ENCODE results near the gene TP53I13.

DNA sequence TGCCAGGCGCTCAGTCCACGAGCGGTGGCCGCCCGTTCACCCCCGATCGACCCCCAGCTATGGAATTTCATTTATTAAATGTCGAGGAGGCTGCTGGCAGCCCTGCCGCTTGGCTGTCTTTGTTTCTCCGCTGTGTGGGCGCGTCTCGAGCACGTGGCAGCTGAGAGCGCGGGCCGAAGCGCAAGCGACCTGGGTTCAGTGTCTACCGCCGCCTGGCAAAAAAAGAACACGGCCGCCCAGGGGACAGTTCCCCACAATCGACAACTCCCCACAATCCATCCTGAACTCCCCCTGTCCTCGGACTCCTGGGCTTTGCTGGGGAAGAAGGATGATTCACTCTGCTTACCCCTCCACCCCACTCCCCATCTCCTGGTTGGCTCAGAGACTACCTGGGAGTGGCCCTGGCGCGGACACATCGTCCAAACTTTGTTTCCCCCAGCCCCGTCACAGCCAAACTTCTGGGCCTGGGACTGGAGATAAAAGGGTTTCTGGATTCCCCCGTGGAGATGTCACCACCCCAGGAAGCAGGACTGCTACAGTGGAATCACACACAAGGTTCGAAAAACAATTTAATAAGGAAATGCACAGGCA lies 22.7 kb downstream of the TP53I13 start:
- TF ChIP-seq ELF1 (CRISPR knock-in tag; IDR thresholded peaks at IDR 0.05) (no peak), EZH2 (conservative IDR thresholded peaks at IDR 0.05; ENCODE audit: low read depth, low read length) (no peak), MAFK (conservative IDR thresholded peaks at IDR 0.05 in 1 of 2, IDR thresholded peaks at IDR 0.05 in 1 of 2; ENCODE audit: low read length in 2 of 2) (no peak), ZNF274 (CRISPR knock-in tag; IDR thresholded peaks at IDR 0.05) (no peak), MXI1 (IDR thresholded peaks at IDR 0.05; ENCODE audit: borderline replicate concordance, low read depth, low read length) (peak; percentile 85), SALL2 (CRISPR knock-in tag; IDR thresholded peaks at IDR 0.05) (no peak), RAD21 (CRISPR knock-in tag; IDR thresholded peaks at IDR 0.05) (no peak; the same call in 1 of the 2 replicates), RBAK (CRISPR knock-in tag; IDR thresholded peaks at IDR 0.05) (peak; percentile 4; the same call in 1 of the 2 replicates), GABPB1 (CRISPR knock-in tag; IDR thresholded peaks at IDR 0.05) (no peak; the same call in none of the 2 replicates), ZNF354B (CRISPR knock-in tag; IDR thresholded peaks at IDR 0.05) (no peak), ARID2 (CRISPR knock-in tag; IDR thresholded peaks at IDR 0.05; ENCODE audit: borderline replicate concordance) (0 out of 2 replicates have a peak, but pooled peaks have one; percentile 19), ZFAT (CRISPR knock-in tag; conservative IDR thresholded peaks at IDR 0.05) (no peak)
- TF ChIP-seq, protein P1, sequence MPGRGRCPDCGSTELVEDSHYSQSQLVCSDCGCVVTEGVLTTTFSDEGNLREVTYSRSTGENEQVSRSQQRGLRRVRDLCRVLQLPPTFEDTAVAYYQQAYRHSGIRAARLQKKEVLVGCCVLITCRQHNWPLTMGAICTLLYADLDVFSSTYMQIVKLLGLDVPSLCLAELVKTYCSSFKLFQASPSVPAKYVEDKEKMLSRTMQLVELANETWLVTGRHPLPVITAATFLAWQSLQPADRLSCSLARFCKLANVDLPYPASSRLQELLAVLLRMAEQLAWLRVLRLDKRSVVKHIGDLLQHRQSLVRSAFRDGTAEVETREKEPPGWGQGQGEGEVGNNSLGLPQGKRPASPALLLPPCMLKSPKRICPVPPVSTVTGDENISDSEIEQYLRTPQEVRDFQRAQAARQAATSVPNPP (CRISPR knock-in tag; IDR thresholded peaks at IDR 0.05), result no peak

Data from HepG2 (cell line).